Measurements from ENCODE around the gene TLX1. TPM values are rescaled to one million over a fixed set of nuclear protein-coding genes. Genes with fewer than 3 reads are reported as not detected.

TLX1 gene
- polyA plus RNA-seq, 2 of the 4 experiments (the other 2 are of a cell fraction), result 0.06 TPM; not detected in 1

DNA sequence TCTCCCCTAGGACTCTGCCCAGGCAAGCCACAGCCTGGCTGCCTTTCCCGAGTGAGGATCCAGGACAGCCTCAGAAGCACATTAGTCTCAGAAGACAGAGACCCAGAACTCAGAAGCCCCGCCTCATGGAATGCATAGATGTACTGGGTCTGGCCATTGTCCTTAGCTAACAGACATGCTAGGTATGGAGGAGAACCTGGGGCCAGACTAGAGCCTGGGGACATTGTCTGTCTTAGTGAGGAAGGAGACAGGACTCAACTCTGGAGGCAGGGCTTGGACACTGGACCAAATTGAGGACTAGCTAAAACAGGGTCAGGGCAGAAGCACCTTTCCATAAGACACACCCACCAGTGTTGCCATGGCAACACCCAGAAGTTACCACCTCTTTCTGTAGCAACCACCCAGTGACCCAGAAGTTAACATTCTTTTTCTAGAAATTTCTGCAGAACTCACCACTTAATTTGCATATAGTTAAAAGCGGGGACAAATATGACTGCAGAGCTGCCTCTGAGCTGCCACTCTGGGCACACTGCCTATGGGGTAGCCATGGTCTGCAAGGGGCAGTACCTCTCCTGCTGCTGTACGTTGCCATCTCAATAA, 27.5 kb downstream of the TLX1 start:
- CTCF ChIA-PET, result interaction anchor here (0.7 to 7.3 kb wide), 8 partner anchors 9 to 133 kb away, joined by 3 to 67 read pairs (median 4); no protein-coding TSS in a partner anchor
- FAIRE-seq (no peak), DNase-seq (ENCODE audit: low read depth in 1 of 2, low spot score in 1 of 2) (no peak), ATAC-seq (no peak)
- no peak overlapping the region for H3K4me3 ChIP-seq
- WGBS (ENCODE audit: missing lambda C conversion rate), result 33% methylated on average over 4 of the region's 4 CpGs
- H3K27ac ChIP-seq, result peak overlapping the region in 1 of 2 experiments; percentile 16; a peak in 1 of 6 replicates
- TF ChIP-seq ZSCAN20 (CRISPR knock-in tag; IDR thresholded peaks at IDR 0.05), result no peak
- TF ChIP-seq CBX2 (IDR thresholded peaks at IDR 0.05; ENCODE audit: borderline replicate concordance, low read depth), result no peak
- TF ChIP-seq, protein P1, sequence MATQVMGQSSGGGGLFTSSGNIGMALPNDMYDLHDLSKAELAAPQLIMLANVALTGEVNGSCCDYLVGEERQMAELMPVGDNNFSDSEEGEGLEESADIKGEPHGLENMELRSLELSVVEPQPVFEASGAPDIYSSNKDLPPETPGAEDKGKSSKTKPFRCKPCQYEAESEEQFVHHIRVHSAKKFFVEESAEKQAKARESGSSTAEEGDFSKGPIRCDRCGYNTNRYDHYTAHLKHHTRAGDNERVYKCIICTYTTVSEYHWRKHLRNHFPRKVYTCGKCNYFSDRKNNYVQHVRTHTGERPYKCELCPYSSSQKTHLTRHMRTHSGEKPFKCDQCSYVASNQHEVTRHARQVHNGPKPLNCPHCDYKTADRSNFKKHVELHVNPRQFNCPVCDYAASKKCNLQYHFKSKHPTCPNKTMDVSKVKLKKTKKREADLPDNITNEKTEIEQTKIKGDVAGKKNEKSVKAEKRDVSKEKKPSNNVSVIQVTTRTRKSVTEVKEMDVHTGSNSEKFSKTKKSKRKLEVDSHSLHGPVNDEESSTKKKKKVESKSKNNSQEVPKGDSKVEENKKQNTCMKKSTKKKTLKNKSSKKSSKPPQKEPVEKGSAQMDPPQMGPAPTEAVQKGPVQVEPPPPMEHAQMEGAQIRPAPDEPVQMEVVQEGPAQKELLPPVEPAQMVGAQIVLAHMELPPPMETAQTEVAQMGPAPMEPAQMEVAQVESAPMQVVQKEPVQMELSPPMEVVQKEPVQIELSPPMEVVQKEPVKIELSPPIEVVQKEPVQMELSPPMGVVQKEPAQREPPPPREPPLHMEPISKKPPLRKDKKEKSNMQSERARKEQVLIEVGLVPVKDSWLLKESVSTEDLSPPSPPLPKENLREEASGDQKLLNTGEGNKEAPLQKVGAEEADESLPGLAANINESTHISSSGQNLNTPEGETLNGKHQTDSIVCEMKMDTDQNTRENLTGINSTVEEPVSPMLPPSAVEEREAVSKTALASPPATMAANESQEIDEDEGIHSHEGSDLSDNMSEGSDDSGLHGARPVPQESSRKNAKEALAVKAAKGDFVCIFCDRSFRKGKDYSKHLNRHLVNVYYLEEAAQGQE (IDR thresholded peaks at IDR 0.05), result no peak
- TF ChIP-seq RARB (CRISPR knock-in tag; IDR thresholded peaks at IDR 0.05), result no peak
- TF ChIP-seq, protein P2, sequence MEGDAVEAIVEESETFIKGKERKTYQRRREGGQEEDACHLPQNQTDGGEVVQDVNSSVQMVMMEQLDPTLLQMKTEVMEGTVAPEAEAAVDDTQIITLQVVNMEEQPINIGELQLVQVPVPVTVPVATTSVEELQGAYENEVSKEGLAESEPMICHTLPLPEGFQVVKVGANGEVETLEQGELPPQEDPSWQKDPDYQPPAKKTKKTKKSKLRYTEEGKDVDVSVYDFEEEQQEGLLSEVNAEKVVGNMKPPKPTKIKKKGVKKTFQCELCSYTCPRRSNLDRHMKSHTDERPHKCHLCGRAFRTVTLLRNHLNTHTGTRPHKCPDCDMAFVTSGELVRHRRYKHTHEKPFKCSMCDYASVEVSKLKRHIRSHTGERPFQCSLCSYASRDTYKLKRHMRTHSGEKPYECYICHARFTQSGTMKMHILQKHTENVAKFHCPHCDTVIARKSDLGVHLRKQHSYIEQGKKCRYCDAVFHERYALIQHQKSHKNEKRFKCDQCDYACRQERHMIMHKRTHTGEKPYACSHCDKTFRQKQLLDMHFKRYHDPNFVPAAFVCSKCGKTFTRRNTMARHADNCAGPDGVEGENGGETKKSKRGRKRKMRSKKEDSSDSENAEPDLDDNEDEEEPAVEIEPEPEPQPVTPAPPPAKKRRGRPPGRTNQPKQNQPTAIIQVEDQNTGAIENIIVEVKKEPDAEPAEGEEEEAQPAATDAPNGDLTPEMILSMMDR (IDR thresholded peaks at IDR 0.05), result no peak
- TF ChIP-seq HOXA7 (CRISPR knock-in tag; IDR thresholded peaks at IDR 0.05), result no peak
- TF ChIP-seq RNF2 (IDR thresholded peaks at IDR 0.05; ENCODE audit: borderline replicate concordance, low read depth), result no peak
- no peak for TF ChIP-seq NFE2L2 (conservative IDR thresholded peaks at IDR 0.05; ENCODE audit: low read length)
- TF ChIP-seq, protein P3, sequence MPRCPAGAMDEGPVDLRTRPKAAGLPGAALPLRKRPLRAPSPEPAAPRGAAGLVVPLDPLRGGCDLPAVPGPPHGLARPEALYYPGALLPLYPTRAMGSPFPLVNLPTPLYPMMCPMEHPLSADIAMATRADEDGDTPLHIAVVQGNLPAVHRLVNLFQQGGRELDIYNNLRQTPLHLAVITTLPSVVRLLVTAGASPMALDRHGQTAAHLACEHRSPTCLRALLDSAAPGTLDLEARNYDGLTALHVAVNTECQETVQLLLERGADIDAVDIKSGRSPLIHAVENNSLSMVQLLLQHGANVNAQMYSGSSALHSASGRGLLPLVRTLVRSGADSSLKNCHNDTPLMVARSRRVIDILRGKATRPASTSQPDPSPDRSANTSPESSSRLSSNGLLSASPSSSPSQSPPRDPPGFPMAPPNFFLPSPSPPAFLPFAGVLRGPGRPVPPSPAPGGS (IDR thresholded peaks at IDR 0.05), result no peak
- no peak for TF ChIP-seq CBX8 (IDR thresholded peaks at IDR 0.05)
- no peak for TF ChIP-seq NR3C1 (IDR thresholded peaks at IDR 0.05)
- TF ChIP-seq TP53 (CRISPR knock-in tag; IDR thresholded peaks at IDR 0.05), result no peak
- no peak for TF ChIP-seq FOXS1 (CRISPR knock-in tag; IDR thresholded peaks at IDR 0.05)
- TF ChIP-seq TFCP2L1 (CRISPR knock-in tag; IDR thresholded peaks at IDR 0.05), result no peak
- TF ChIP-seq ZC3H11A (IDR thresholded peaks at IDR 0.05), result no peak
- no peak for TF ChIP-seq POLR2AphosphoS2 (conservative IDR thresholded peaks at IDR 0.05; ENCODE audit: low read length)
- no peak for TF ChIP-seq KDM1A (IDR thresholded peaks at IDR 0.05; ENCODE audit: low read depth)
- TF ChIP-seq HEYL (CRISPR knock-in tag; IDR thresholded peaks at IDR 0.05), result no peak
- no peak overlapping the region for H3K4me2 ChIP-seq
- H3K9me3 ChIP-seq, result no peaks in the 10 kb centered on the region
- 0 out of 3 replicates have a peak, but pooled peaks cover 6% of the 10 kb centered on the region for H3K4me1 ChIP-seq
- POLR2A ChIA-PET, result no interaction called here

DNA sequence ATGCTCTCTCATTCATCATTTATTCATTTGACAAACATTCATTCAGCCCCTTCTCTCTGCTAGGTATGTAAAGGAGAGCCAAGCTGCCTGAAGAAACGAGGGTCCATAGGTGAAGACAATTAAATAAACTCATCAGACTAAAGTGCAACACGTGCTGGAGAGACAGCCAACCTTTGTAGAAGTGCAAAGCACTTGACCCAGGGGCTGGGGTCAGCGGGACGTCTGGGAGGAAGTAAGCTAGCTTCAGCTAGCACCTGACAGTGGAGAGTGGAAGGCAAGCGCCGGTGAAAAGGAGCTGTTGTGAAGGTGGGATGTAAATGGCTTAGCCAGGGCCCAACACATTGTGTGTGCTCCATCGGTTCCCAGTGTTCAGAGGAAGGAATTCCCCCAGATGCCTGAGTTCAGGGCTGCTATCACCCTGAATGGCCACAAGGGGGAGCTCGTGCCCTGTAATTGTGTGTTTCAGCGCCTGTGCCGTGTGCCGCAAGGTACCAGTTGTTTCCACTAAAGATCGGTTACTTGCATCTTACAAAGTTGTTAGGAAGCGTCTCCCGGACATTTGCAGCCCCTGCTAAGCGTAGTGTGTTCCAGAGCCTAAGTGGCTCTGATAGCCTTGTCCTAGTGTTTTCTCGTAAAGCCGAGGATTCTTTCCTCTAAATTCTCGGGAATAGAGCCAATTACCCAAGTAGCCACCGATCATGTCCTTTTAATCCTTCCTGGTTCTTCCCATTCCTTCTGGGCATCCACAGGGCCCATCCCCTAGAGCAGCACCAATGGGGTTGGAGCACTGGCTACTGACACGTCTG, 30.6 kb downstream of the TLX1 start:
- POLR2A ChIA-PET, result no interaction called here
- FAIRE-seq, result peak; percentile 13

More for the DNA sequence above, 30.6 kb downstream of the TLX1 start:
- H3K4me3 ChIP-seq, result peak overlapping the region; percentile 44
- no peaks in the 10 kb centered on the region for H3K9me3 ChIP-seq
- CTCF ChIA-PET, result interaction anchor here (0.6 to 7.3 kb wide), 46 partner anchors 9 to 619 kb away, joined by 3 to 67 read pairs (median 4); no protein-coding TSS in a partner anchor
- H3K4me1 ChIP-seq, result 0 out of 3 replicates have a peak, but pooled peaks cover 6% of the 10 kb centered on the region
- peak; percentile 90 to 91 for TF ChIP-seq RAD21 (conservative IDR thresholded peaks at IDR 0.05 in 1 of 2, IDR thresholded peaks at IDR 0.05 in 1 of 2)
- TF ChIP-seq, protein P4, sequence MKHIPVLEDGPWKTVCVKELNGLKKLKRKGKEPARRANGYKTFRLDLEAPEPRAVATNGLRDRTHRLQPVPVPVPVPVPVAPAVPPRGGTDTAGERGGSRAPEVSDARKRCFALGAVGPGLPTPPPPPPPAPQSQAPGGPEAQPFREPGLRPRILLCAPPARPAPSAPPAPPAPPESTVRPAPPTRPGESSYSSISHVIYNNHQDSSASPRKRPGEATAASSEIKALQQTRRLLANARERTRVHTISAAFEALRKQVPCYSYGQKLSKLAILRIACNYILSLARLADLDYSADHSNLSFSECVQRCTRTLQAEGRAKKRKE (CRISPR knock-in tag; IDR thresholded peaks at IDR 0.05; ENCODE audit: low read depth), result no peak
- 0 out of 2 replicates have a peak, but pooled peaks have one; percentile 30 for TF ChIP-seq MYC (IDR thresholded peaks at IDR 0.05; ENCODE audit: borderline replicate concordance, low read length)
- TF ChIP-seq, protein P2 (IDR thresholded peaks at IDR 0.05), result peak; percentile 95
- TF ChIP-seq, protein P5, sequence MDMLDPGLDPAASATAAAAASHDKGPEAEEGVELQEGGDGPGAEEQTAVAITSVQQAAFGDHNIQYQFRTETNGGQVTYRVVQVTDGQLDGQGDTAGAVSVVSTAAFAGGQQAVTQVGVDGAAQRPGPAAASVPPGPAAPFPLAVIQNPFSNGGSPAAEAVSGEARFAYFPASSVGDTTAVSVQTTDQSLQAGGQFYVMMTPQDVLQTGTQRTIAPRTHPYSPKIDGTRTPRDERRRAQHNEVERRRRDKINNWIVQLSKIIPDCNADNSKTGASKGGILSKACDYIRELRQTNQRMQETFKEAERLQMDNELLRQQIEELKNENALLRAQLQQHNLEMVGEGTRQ (IDR thresholded peaks at IDR 0.05), result no peak
- peak; percentile 78 for TF ChIP-seq SMC3 (IDR thresholded peaks at IDR 0.05)
- TF ChIP-seq, protein P6, sequence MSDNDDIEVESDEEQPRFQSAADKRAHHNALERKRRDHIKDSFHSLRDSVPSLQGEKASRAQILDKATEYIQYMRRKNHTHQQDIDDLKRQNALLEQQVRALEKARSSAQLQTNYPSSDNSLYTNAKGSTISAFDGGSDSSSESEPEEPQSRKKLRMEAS (IDR thresholded peaks at IDR 0.05), result 0 out of 2 replicates have a peak, but pooled peaks have one; percentile 26
- ATAC-seq (peak; percentile 94 to 96), DNase-seq (ENCODE audit: low read depth in 1 of 2, low spot score in 1 of 2) (peak; percentile 80 to 87)
- H3K27ac ChIP-seq, result peak overlapping the region in 1 of 2 experiments; percentile 49; a peak in 1 of 6 replicates
- H3K4me2 ChIP-seq, result peak overlapping the region; percentile 76
- 7% methylated on average over 20 of the region's 20 CpGs for WGBS (ENCODE audit: missing lambda C conversion rate)

Measured in A549 (cell line).